ENCODE data around the gene LYSMD2.
A peak's percentile ranks its signal among the peaks of the same experiment; 100 is the strongest.

Gene LYSMD2

GRCh38 chr15:51718746-51719145 lies 18.7 kb downstream of the LYSMD2 start:
- DNase-seq = no peak

GRCh38 chr15:51718219-51718618 lies 19.2 kb downstream of the LYSMD2 start:
- DNase-seq = no peak

GRCh38 chr15:51714911-51715310 lies 22.5 kb downstream of the LYSMD2 start:
- DNase-seq = no peak

GRCh38 chr15:51714162-51714561 lies 23.3 kb downstream of the LYSMD2 start:
- DNase-seq = no peak

DNA sequence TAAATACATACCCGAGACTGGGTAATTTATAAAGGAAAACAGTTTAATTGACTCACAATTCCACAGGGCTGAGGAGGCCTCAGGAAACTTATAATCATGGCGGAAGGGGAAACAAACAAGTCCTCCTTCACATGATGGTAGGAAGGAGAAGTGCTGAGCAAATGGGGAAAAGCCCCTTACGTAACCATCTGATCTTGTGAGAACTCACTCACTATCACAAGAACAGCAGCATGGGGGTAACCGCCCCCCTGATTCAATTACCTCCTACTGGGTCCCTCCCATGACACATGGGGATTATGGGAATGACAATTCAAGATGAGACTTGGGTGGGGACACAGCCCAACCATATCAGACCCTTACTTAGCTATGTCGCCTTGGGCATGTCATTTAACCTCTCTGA lies 28.4 kb downstream of the LYSMD2 start:
- DNase-seq = peak; percentile 72 to 78

DNA sequence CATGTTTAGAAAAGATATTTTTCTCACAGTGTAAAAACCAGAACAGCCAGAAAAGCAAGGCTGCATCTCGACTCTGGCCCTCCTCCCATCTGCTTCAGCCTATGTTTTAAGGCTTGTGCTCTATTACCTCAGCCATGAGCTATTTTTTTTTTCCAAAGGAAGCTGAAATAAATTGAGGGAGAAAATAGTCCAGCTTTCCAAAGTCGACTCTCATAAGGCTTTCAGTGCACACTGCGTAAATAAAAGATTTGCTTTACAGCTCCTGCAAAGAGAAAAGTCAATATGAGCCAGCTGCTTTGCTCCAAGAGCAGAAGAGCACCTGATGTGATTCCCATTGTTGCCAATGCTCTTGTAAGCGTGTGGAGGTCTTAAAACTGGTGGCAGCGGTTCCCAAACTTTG lies 29.4 kb downstream of the LYSMD2 start:
- DNase-seq = no peak

DNA sequence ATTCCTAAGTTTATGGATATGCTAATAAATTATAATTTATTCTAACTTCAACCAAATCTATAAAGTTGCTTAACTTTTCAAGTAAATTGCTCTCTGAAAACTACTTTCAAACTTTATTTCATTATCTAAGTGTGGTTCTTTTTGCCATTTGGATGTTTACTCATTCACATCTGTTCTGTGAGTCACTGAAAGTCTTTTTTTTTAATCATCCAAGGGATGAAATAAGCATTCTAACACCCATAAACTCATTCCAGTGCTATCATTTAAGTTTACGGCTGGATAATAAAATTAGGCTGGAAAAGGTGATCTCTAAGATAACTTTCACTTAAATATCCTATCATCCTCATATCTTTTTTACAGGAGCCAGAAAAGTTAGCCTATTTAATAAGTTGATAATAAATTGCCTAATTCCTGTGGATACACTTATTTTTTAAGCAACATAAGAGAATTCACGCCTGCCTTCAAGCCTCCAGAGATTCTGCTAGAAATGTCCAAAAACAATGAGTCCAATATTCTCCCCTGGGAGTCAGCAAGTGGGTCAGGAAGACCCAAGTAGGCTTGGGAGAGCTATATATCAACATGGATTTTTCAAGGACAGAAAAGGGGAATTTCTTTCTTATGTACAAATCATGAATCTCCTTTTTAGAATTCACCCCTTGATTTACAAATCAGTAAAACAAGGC lies 30.4 kb downstream of the LYSMD2 start:
- DNase-seq = no peak

- DNase-seq = no peak
Measured at GRCh38 chr15:51706291-51706690, 31.2 kb downstream of the LYSMD2 start.

DNA sequence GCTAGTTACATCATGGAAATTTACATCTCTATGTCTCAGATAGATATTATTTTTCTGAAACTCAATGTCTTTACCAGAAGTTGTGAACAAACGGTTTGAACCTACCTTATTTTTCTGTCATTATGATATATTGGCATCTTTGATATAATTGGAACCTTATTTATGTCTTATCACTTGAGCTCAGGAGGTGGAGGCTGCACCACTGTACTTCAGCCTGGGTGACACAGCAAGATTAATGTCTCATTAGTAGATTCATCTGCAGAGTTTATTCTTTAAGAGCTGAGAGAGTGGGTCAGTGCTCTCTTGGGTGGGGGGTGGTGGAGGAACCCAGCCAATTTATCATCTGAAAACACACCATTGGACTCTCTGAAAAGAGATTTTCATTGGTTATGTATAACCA lies 34.7 kb downstream of the LYSMD2 start:
- no peak for DNase-seq

GRCh38 chr15:51699373-51699772 lies 38.1 kb downstream of the LYSMD2 start:
- DNase-seq = no peak

DNA sequence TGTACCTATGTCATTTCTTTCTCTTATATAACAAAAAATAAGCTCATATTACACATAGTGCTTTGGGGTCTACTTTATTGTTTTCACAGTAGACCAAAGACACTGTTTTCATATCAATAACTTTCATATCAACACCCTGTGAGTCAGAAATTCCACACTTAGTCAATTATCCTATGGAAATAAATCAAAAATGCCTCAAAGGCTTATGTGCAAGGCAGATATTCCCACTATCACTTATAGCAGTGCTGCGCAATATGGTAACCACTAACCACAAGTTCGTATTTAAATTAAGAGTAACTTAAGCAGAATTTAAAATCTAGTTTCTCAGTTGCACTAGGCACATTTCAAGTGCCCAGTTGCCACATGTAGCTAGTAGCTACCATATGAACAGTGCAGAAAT lies 40.3 kb downstream of the LYSMD2 start:
- DNase-seq = peak in 1 of 2 donors; percentile 29

DNA sequence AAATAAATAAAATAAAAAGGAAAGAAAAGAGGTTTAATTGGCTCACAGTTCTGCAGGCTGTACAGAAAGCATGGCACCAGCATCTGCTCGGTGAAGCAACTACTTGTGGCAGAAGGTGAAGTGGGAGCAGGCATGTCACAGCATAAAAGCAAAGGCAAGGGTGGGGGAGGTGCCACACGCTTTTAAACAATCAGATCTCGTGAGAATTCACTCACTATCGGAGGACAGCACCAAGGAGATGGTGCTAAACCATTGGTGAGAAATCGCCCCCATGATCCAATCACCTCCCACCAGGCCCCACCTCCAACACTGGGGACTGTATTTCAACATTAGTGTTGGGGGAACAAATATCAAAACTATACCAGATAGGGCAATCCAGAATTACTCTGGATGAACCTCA lies 40.9 kb downstream of the LYSMD2 start:
- no peak for DNase-seq

GRCh38 chr15:51692154-51692553 lies 45.3 kb downstream of the LYSMD2 start:
- DNase-seq = peak; percentile 84 to 95

GRCh38 chr15:51688863-51689262 lies 48.6 kb downstream of the LYSMD2 start:
- no peak for DNase-seq

GRCh38 chr15:51687565-51687964 lies 49.9 kb downstream of the LYSMD2 start:
- no peak for DNase-seq

- peak; percentile 71 to 87 for DNase-seq
Measured at GRCh38 chr15:51681303-51681963, 56.0 kb downstream of the LYSMD2 start, which contains the start of gene SCG3. TSS of gene SCG3 (plus strand) at chr15:51681503. CDS start at chr15:51681756, 253 bp downstream.

DNA sequence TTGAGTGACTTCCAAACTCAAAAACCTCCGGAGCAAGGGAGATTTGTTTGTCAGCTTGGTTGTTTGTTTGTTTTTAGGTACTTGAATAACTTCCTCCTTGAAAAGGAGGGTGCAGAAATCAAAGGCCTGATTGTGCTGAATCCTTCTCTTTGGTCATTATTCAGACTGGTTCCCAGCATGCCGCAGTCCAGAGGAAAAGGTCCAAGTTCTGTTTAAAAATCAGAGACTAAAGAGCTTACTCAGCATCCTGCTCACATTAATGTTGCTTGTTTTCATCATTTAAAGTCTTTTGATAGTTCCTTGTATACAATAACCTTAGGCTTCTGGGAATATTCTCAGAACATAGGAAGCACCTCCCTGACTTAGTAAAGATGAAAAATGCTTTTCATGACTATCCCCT lies 57.1 kb downstream of the LYSMD2 start:
- no peak for DNase-seq

- DNase-seq = peak; percentile 92
Measured at GRCh38 chr15:51678096-51678495, 59.4 kb downstream of the LYSMD2 start.

- DNase-seq = no peak
Measured at GRCh38 chr15:51677452-51677851, 60.0 kb downstream of the LYSMD2 start.

DNA sequence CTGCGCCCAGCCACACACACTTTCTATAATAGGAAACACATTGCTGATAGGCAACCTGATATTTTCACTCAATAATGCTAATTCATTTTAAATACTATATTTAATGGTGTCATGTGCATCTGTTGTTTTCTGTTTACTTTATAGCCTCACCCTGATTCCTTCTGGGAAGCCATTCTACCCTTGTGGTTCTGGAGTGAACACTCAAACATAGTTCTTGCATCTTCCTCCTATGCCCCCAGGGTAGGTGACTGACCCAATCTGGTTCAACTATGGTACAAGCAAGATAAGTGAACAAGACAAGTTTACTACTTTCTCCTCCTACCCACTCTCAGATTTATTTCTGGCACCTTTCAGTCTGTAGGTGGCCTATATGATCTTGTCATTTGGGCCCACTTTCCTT lies 60.4 kb downstream of the LYSMD2 start:
- no peak for DNase-seq

GRCh38 chr15:51675234-51675633 lies 62.2 kb downstream of the LYSMD2 start:
- DNase-seq = no peak
